H9 (cell line): ENCODE results near the gene UST. TPM values are rescaled to one million over a fixed set of nuclear protein-coding genes. Genes with fewer than 3 reads are reported as not detected.

ENCODE experiments used
- DNase-seq: peaks from one replicate; pipeline ENCODE4 v3.0.0-alpha.2; 2017
- H2AFZ ChIP-seq: one replicate; pipeline ENCODE4 v1.6.1; 2013; ENCODE audit warnings: mild to moderate bottlenecking, low read length, control low read depth, moderate library complexity
- H2AK5ac ChIP-seq: 2 replicates; pipeline ENCODE4 v1.6.1; 2013; ENCODE audit warnings: low read length, control low read depth, mixed read lengths; ENCODE audit not compliant: insufficient read length
- H2BK120ac ChIP-seq: one replicate; pipeline ENCODE4 v1.6.1; 2013; ENCODE audit warnings: low read depth, mild to moderate bottlenecking, low read length, control low read depth, inconsistent platforms; ENCODE audit not compliant: poor library complexity, severe bottlenecking
- H2BK12ac ChIP-seq: 2 replicates; pipeline ENCODE4 v1.6.1; 2013; ENCODE audit warnings: low read length, control low read depth, mixed read lengths, low read depth; ENCODE audit not compliant: insufficient read length
- H2BK15ac ChIP-seq: 2 replicates; pipeline ENCODE4 v1.6.1; 2013; ENCODE audit warnings: low read depth, low read length, control low read depth
- H2BK20ac ChIP-seq: one replicate; pipeline ENCODE4 v1.6.1; 2013; ENCODE audit warnings: low read depth, mild to moderate bottlenecking, low read length, control low read depth, inconsistent platforms; ENCODE audit not compliant: poor library complexity, severe bottlenecking
- H2BK5ac ChIP-seq: 2 replicates; pipeline ENCODE4 v1.6.1; 2013; ENCODE audit warnings: low read length, control low read depth, mixed read lengths; ENCODE audit not compliant: insufficient read length
- H3K14ac ChIP-seq: 2 replicates; pipeline ENCODE4 v1.6.1; 2013; ENCODE audit warnings: low read length, control low read depth; ENCODE audit not compliant: insufficient read depth
- H3K18ac ChIP-seq: 2 replicates; pipeline ENCODE4 v1.6.1; 2013; ENCODE audit warnings: low read depth, mild to moderate bottlenecking, mixed read lengths, low read length, control low read depth; ENCODE audit not compliant: insufficient read length
- H3K23ac ChIP-seq: 2 replicates; pipeline ENCODE4 v1.6.1; 2013; ENCODE audit warnings: low read length, control low read depth, mixed read lengths, low read depth; ENCODE audit not compliant: insufficient read length
- H3K23me2 ChIP-seq: 2 replicates; pipeline ENCODE4 v1.6.1; 2013; ENCODE audit warnings: low read depth, mild to moderate bottlenecking, mixed read lengths, low read length, control low read depth; ENCODE audit not compliant: insufficient read length, poor library complexity, severe bottlenecking
- H3K27ac ChIP-seq: 2 replicates; pipeline ENCODE4 v1.5.1; 2013; ENCODE audit warnings: low read length, control low read depth, mixed read lengths, low read depth; ENCODE audit not compliant: insufficient read length
- H3K27me3 ChIP-seq: 2 replicates; pipeline ENCODE4 v1.6.1; 2013; ENCODE audit warnings: low read length, control low read depth, inconsistent platforms; ENCODE audit not compliant: insufficient read depth
- H3K4ac ChIP-seq: 2 replicates; pipeline ENCODE4 v1.6.1; 2013; ENCODE audit warnings: low read depth, mild to moderate bottlenecking, control low read depth, inconsistent platforms, low read length, moderate library complexity
- H3K4me1 ChIP-seq: 2 replicates; pipeline ENCODE4 v1.6.1; 2013; ENCODE audit warnings: low read length, control low read depth, inconsistent platforms; ENCODE audit not compliant: insufficient read depth
- H3K4me2 ChIP-seq: 2 replicates; pipeline ENCODE4 v1.6.1; 2013; ENCODE audit warnings: low read length, control low read depth, mixed read lengths; ENCODE audit not compliant: insufficient read length, insufficient read depth
- H3K56ac ChIP-seq: 2 replicates; pipeline ENCODE4 v1.6.1; 2013; ENCODE audit warnings: low read depth, mild to moderate bottlenecking, mixed read lengths, low read length, control low read depth; ENCODE audit not compliant: insufficient read length
- H3K79me1 ChIP-seq: 2 replicates; pipeline ENCODE4 v1.6.1; 2013; ENCODE audit warnings: low read depth, mild to moderate bottlenecking, moderate library complexity, low read length, control low read depth, inconsistent platforms; ENCODE audit not compliant: insufficient read depth, poor library complexity, severe bottlenecking
- H3K79me2 ChIP-seq: 2 replicates; pipeline ENCODE4 v1.6.1; 2013; ENCODE audit warnings: low read length, control low read depth, inconsistent platforms; ENCODE audit not compliant: insufficient read depth
- H3K9ac ChIP-seq: 2 replicates; pipeline ENCODE4 v1.6.1; 2013; ENCODE audit warnings: low read length, control low read depth, mixed read lengths; ENCODE audit not compliant: insufficient read length; ENCODE audit errors: extremely low read depth
- H3K9me3 ChIP-seq: one replicate; pipeline ENCODE4 v1.6.1; 2013; ENCODE audit warnings: low read depth, low read length, inconsistent platforms; ENCODE audit not compliant: control insufficient read depth
- H3T11ph ChIP-seq: one replicate; pipeline ENCODE4 v1.6.1; 2013; ENCODE audit warnings: mild to moderate bottlenecking, low read length, control low read depth, inconsistent platforms
- H4K20me1 ChIP-seq: one replicate; pipeline ENCODE4 v1.6.1; 2013; ENCODE audit not compliant: control insufficient read depth, insufficient read length, insufficient read depth
- H4K5ac ChIP-seq: 2 replicates; pipeline ENCODE4 v1.6.1; 2013; ENCODE audit warnings: low read depth, mild to moderate bottlenecking, mixed read lengths, low read length, control low read depth; ENCODE audit not compliant: insufficient read length
- H4K8ac ChIP-seq: replicated peaks from 2 replicates; pipeline ENCODE4 v1.6.1; 2013; ENCODE audit warnings: low read length, control low read depth, mixed read lengths, low read depth; ENCODE audit not compliant: insufficient read length
- H4K91ac ChIP-seq: 2 replicates; pipeline ENCODE4 v1.6.1; 2013; ENCODE audit warnings: low read depth, mild to moderate bottlenecking, moderate library complexity, mixed read lengths, low read length, control low read depth; ENCODE audit not compliant: insufficient read length
- H3K27ac Mint-ChIP-seq, 3 experiments: 2 replicates in 2 of 3; 3 replicates in 1 of 3; pipeline ENCODE4 v1.8.0; 2020 to 2021; ENCODE audit warnings: mixed read lengths in 3 of 3, mild to moderate bottlenecking in 1 of 3, moderate library complexity in 1 of 3
- H3K27me3 Mint-ChIP-seq: 2 replicates; pipeline ENCODE4 v1.8.0; 2021; ENCODE audit warnings: low read depth, mild to moderate bottlenecking, moderate library complexity, mixed read lengths
- H3K36me3 Mint-ChIP-seq, 3 experiments: 2 replicates in 2 of 3; 3 replicates in 1 of 3; pipeline ENCODE4 v1.8.0; 2020 to 2021; ENCODE audit warnings: low read depth in 3 of 3, mixed read lengths in 3 of 3; ENCODE audit not compliant: insufficient read depth in 1 of 3
- H3K4me1 Mint-ChIP-seq, 2 experiments: 2 replicates each; pipeline ENCODE4 v1.8.0; 2020; ENCODE audit warnings: mixed read lengths in 2 of 2
- H3K4me3 Mint-ChIP-seq, 2 experiments: 2 replicates in 1 of 2; 3 replicates in 1 of 2; pipeline ENCODE4 v1.8.0; 2020 to 2021; ENCODE audit warnings: mild to moderate bottlenecking in 2 of 2, mixed read lengths in 2 of 2, moderate library complexity in 1 of 2
- H3K9me3 Mint-ChIP-seq, 2 experiments: 2 replicates in 1 of 2; 3 replicates in 1 of 2; pipeline ENCODE4 v1.8.0; 2020; ENCODE audit warnings: mild to moderate bottlenecking in 2 of 2, mixed read lengths in 2 of 2, moderate library complexity in 1 of 2
- WGBS: extraction: QIAGEN DNeasy Blood & Tissue Kit; methylation state at CpG from one replicate; pipeline ENCODE4 v1.1.7; 2013; ENCODE audit warnings: missing lambda C conversion rate, low lambda C conversion rate, mixed read lengths; ENCODE audit not compliant: insufficient read length; ENCODE audit errors: extremely low coverage; 5-methylcytosine and 5-hydroxymethylcytosine counted together
- total RNA-seq: library from RNA; stranded (reverse); gene quantifications from 2 replicates; pipeline ENCODE4 v1.2.1, GENCODE V29; 2021
- TF ChIP-seq, protein P1 (sequence below): fragments of 200-600 bp; sonication (generic); conservative IDR thresholded peaks from 3 replicates; pipeline ENCODE4 v1.8.0; 2021; ENCODE audit warnings: antibody characterized with exemption, mild to moderate bottlenecking

UST gene
- total RNA-seq, 1 experiment from 2014 or later: 14.4 TPM

DNA sequence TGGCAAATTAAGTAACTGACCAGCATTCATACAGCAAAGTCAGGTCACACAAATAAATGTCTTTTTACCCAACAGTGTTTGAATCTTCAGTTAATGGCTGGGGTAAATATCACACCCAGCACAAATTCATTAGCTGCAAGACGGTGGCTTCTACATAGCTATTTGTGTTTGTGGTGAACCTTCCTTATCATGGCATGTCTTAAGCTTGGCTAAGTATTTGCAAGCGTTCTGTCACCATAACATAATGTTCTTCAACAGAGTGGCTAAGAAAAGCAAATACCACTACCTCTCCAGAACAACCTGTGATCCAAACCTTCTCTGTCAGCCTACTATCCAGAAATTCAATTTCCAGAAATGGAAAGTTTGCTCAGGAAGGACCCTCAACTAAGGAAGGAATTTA is 315.1 kb downstream of the UST start:
- Histone ChIP-seq H2AK5ac (no peak overlapping the region), H4K91ac (no peak overlapping the region), H4K20me1 (no peaks in the 10 kb centered on the region), H2BK120ac (no peak overlapping the region), H3K27ac (no peak overlapping the region), H4K5ac (no peak overlapping the region), H4K8ac (no peak overlapping the region), H3K4me1 (no peaks in the 10 kb centered on the region), H2BK20ac (no peak overlapping the region), H2AFZ (no peak overlapping the region), H3K79me1 (no peaks in the 10 kb centered on the region), H3K4me2 (no peak overlapping the region), H3K9ac (no peak overlapping the region), H3T11ph (no peak overlapping the region), H3K56ac (no peak overlapping the region), H2BK12ac (no peak overlapping the region), H3K79me2 (no peaks in the 10 kb centered on the region), H3K9me3 (no peaks in the 10 kb centered on the region), H3K18ac (no peak overlapping the region), H2BK15ac (no peak overlapping the region), H2BK5ac (no peak overlapping the region), H3K27me3 (no peaks in the 10 kb centered on the region), H3K14ac (no peak overlapping the region), H3K23ac (no peak overlapping the region), H3K23me2 (no peaks in the 10 kb centered on the region), H3K4ac (no peak overlapping the region)
- TF ChIP-seq, protein P1, sequence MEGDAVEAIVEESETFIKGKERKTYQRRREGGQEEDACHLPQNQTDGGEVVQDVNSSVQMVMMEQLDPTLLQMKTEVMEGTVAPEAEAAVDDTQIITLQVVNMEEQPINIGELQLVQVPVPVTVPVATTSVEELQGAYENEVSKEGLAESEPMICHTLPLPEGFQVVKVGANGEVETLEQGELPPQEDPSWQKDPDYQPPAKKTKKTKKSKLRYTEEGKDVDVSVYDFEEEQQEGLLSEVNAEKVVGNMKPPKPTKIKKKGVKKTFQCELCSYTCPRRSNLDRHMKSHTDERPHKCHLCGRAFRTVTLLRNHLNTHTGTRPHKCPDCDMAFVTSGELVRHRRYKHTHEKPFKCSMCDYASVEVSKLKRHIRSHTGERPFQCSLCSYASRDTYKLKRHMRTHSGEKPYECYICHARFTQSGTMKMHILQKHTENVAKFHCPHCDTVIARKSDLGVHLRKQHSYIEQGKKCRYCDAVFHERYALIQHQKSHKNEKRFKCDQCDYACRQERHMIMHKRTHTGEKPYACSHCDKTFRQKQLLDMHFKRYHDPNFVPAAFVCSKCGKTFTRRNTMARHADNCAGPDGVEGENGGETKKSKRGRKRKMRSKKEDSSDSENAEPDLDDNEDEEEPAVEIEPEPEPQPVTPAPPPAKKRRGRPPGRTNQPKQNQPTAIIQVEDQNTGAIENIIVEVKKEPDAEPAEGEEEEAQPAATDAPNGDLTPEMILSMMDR: no peak
- peaks cover 9 to 11% of the 10 kb centered on the region in 2 experiments for H3K4me1 Mint-ChIP-seq
- no peak overlapping the region for H3K27ac Mint-ChIP-seq
- DNase-seq: no peak
- no peaks in the 10 kb centered on the region; a peak in 1 of 7 replicates for H3K36me3 Mint-ChIP-seq
- no peaks in the 10 kb centered on the region for H3K27me3 Mint-ChIP-seq
- no peak overlapping the region for H3K4me3 Mint-ChIP-seq
- H3K9me3 Mint-ChIP-seq: no peaks in the 10 kb centered on the region
- whole genome bisulfite sequencing: no CpG with 5 or more reads among the region's 2 CpGs
